K562 (cell line): ENCODE results near the gene CBLL1. TPM values are rescaled to one million over a fixed set of nuclear protein-coding genes. Genes with fewer than 3 reads are reported as not detected.

Source experiments
- ATAC-seq: fragments of 200-7000 bp; cut with Tn5 transposase; 3 replicates; pipeline ENCODE4 v1.9.1; 2020; ENCODE audit warnings: moderate library complexity
- BruUV-seq: library from RNA; stranded (reverse); fragments of 400-500 nt; replicated peaks from 2 replicates; lab custom pipeline; 2021; lab: Mats Ljungman, UMichigan
- CTCF ChIA-PET: fragments of 300-600 bp; formaldehyde crosslinking; extraction: SDS; loops from one replicate; lab custom pipeline; 2021; ENCODE audit warnings: low intra/inter-chr PET ratio; lab: Yijun Ruan, JAX
- POLR2A ChIA-PET: fragments of 300-600, 350-650 bp; sonication (Branson Sonifier 250); formaldehyde crosslinking; extraction: SDS; loops from one replicate; lab custom pipeline; 2021; ENCODE audit warnings: antibody characterized with exemption, inconsistent platforms; lab: Yijun Ruan, JAX
- DNase-seq, 4 experiments: peaks; one replicate each; pipeline versions ENCODE4 v3.0.0 to v3.0.0-alpha.2; 2011 to 2018; ENCODE audit warnings: low spot score in 3 of 4, mixed read lengths in 3 of 4; ENCODE audit errors: extremely low read depth in 1 of 4
- FAIRE-seq: peaks from 2 replicates; lab custom pipeline; 2011; peaks lifted over from hg19 to GRCh38; lab: Jason Lieb, UNC
- H2AFZ ChIP-seq: 2 replicates; pipeline ENCODE4 v1.6.0; 2011; ENCODE audit warnings: low read depth, low read length, control low read depth, inconsistent platforms
- H3K27ac ChIP-seq: fragments of 200-600 bp; 3 replicates; pipeline ENCODE4 v1.8.0; 2011; ENCODE audit warnings: low read depth, mild to moderate bottlenecking, control low read depth, inconsistent platforms, low read length, moderate library complexity, mixed read lengths; ENCODE audit errors: extremely low read depth
- H3K27me3 ChIP-seq, 2 experiments: fragments of 300-600 bp in 1 of 2; 2 replicates in 1 of 2; 3 replicates in 1 of 2; pipeline versions ENCODE4 v1.6.0 to v1.8.0; 2011; ENCODE audit warnings: inconsistent platforms in 2 of 2, low read length in 2 of 2, mild to moderate bottlenecking in 1 of 2, mixed read lengths in 1 of 2, moderate library complexity in 1 of 2; ENCODE audit not compliant: control insufficient read depth in 2 of 2, insufficient read depth in 2 of 2
- H3K36me3 ChIP-seq: fragments of 300-600 bp; 3 replicates; pipeline ENCODE4 v1.8.0; 2011; ENCODE audit warnings: mild to moderate bottlenecking, low read length, inconsistent platforms; ENCODE audit not compliant: control insufficient read depth, insufficient read depth
- H3K4me1 ChIP-seq, 2 experiments: fragments of 200-600 bp in 1 of 2; replicated peaks in 1 of 2; 2 replicates in 1 of 2; 3 replicates in 1 of 2; pipeline versions ENCODE4 v1.5.1 to v1.8.0; 2011; ENCODE audit warnings: inconsistent platforms in 2 of 2, low read length in 2 of 2, mild to moderate bottlenecking in 1 of 2, mixed read lengths in 1 of 2, moderate library complexity in 1 of 2; ENCODE audit not compliant: control insufficient read depth in 2 of 2, insufficient read depth in 2 of 2
- H3K4me2 ChIP-seq: 2 replicates; pipeline ENCODE4 v1.6.1; 2011; ENCODE audit warnings: low read length, control low read depth, inconsistent platforms, mixed read lengths; ENCODE audit not compliant: insufficient read depth
- H3K4me3 ChIP-seq: fragments of 200-600 bp; sonication (generic), shearing (Covaris generic); 2 replicates; pipeline ENCODE4 v1.5.1; 2016; ENCODE audit warnings: control low read depth, inconsistent platforms
- H3K79me2 ChIP-seq: fragments of 200-600 bp; 3 replicates; pipeline ENCODE4 v1.8.0; 2011; ENCODE audit warnings: low read length, inconsistent platforms; ENCODE audit not compliant: control insufficient read depth, insufficient read depth
- H3K9ac ChIP-seq, 2 experiments: 2 replicates each; pipeline versions ENCODE4 v1.6.0 to v1.6.1; 2011; ENCODE audit warnings: low read depth in 2 of 2, low read length in 2 of 2, control low read depth in 1 of 2, inconsistent platforms in 1 of 2, mild to moderate bottlenecking in 1 of 2, mixed read lengths in 1 of 2; ENCODE audit not compliant: insufficient read depth in 1 of 2
- H3K9me1 ChIP-seq: one replicate; pipeline ENCODE4 v1.6.0; 2011; ENCODE audit warnings: inconsistent platforms, mild to moderate bottlenecking, low read length, moderate library complexity; ENCODE audit not compliant: control insufficient read depth, insufficient read depth
- H3K9me3 ChIP-seq: replicated peaks from 2 replicates; pipeline ENCODE4 v1.5.1; 2011; ENCODE audit warnings: low read depth, low read length, inconsistent platforms; ENCODE audit not compliant: control insufficient read depth, insufficient read depth
- H4K20me1 ChIP-seq: replicated peaks from 2 replicates; pipeline ENCODE4 v1.6.1; 2011; ENCODE audit warnings: low read length, inconsistent platforms, mixed read lengths; ENCODE audit not compliant: control insufficient read depth, insufficient read depth
- E2F6 ChIP-seq, 2 experiments: IDR thresholded peaks; 2 replicates each; pipeline ENCODE4 v1.6.1; 2011; ENCODE audit warnings: borderline replicate concordance in 1 of 2, control low read depth in 1 of 2, low read depth in 1 of 2, low read length in 1 of 2, mild to moderate bottlenecking in 1 of 2, mixed read lengths in 1 of 2, moderate library complexity in 1 of 2; ENCODE audit not compliant: insufficient read depth in 1 of 2, insufficient read length in 1 of 2, poor library complexity in 1 of 2, severe bottlenecking in 1 of 2; ENCODE audit errors: extremely low read depth in 1 of 2
- HDAC2 ChIP-seq: fragments of 450-650 bp; IDR thresholded peaks from 2 replicates; pipeline ENCODE4 v1.6.1; 2016; ENCODE audit warnings: mild to moderate bottlenecking
- SREBF1 ChIP-seq: fragments of 150-350 bp; IDR thresholded peaks from 2 replicates; pipeline ENCODE4 v1.6.1; 2014; ENCODE audit warnings: antibody characterized with exemption, low read depth, low read length, borderline replicate concordance
- TBP ChIP-seq: optimal IDR thresholded peaks from 2 replicates; pipeline ENCODE3; 2011; ENCODE audit warnings: low read depth, low read length, improper control_type of control experiment
- ZBTB17 ChIP-seq: fragments of 450-650 bp; formaldehyde crosslinking; IDR thresholded peaks from 2 replicates; pipeline ENCODE4 v1.4.0; 2020; ENCODE audit warnings: mild to moderate bottlenecking
- ZNF212 ChIP-seq: fragments of 450-650 bp; formaldehyde crosslinking; IDR thresholded peaks from 2 replicates; pipeline ENCODE4 v1.4.0; 2020; ENCODE audit warnings: mild to moderate bottlenecking
- ZNF23 ChIP-seq: fragments of 250-450 bp; sonication (Bioruptor Pico); IDR thresholded peaks from 2 replicates; pipeline ENCODE4 v1.4.0; 2020; ENCODE audit warnings: mild to moderate bottlenecking
- ZNF41 ChIP-seq: fragments of 250-450 bp; sonication (Bioruptor Pico); conservative IDR thresholded peaks from 2 replicates; pipeline ENCODE4 v1.4.0; 2020; ENCODE audit warnings: mild to moderate bottlenecking
- ZNF609 ChIP-seq: sonication (generic); formaldehyde crosslinking; IDR thresholded peaks from 2 replicates; pipeline ENCODE4 v1.8.1; 2023; ENCODE audit warnings: missing genetic modification reagents, mild to moderate bottlenecking, borderline replicate concordance
- WGBS: fragments of 100-300 bp; shearing (Covaris generic); methylation state at CpG from one replicate; pipeline ENCODE4 v1.1.6; 2016; ENCODE audit warnings: low coverage, mixed read lengths; ENCODE audit not compliant: insufficient coverage; ENCODE audit errors: missing lambda C conversion rate; 5-methylcytosine and 5-hydroxymethylcytosine counted together
- in situ Hi-C: fragments of 300-500 bp; cut with MboI; formaldehyde crosslinking; loops from 4 replicates; pipeline ENCODE4 v1.15.0; 2018; ENCODE audit warnings: inconsistent platforms, mixed read lengths
- intact Hi-C: fragments of 100-400 bp; cut with micrococcal nuclease; formaldehyde crosslinking; loops from 2 replicates; pipeline ENCODE4 v1.14.2; 2022
- polyA plus RNA-seq, 8 experiments: library from polyadenylated mRNA; depleted of rRNA in 4 of 8; stranded (reverse) in 5 of 8; unstranded in 3 of 8; fragments of >200 nt; fragmentation: Nextera tagmentation in 2 of 8; fragmentation: Illumina TruSeq in 1 of 8; extraction: Ambion mirVana in 2 of 8; extraction: Trizol in 1 of 8; gene quantifications; 2 replicates each; pipeline versions ENCODE4 v1.2.1 to v1.2.3, GENCODE V29; 2011 to 2014; ENCODE audit warnings: inconsistent platforms in 1 of 8, missing spikeins in 1 of 8
- total RNA-seq, 7 experiments: library from RNA; depleted of rRNA in 6 of 7; stranded (reverse); fragments of >200 nt in 6 of 7; fragmentation: Illumina TruSeq in 2 of 7; extraction: Trizol in 2 of 7; gene quantifications; 2 replicates each; pipeline versions ENCODE4 v1.2.1 to v1.2.3, GENCODE V29; 2011 to 2021; ENCODE audit warnings: low replicate concordance in 1 of 7

The CBLL1 gene
- total and polyA plus RNA-seq, 9 of the 15 experiments (the other 6 are each of a cell fraction or from before 2014, with no cell fraction given): 14.7 to 67.9 (median 35.4) TPM

GRCh38 chr7:107711301-107711700, 32.6 kb upstream of the CBLL1 start:
- no peaks in the 10 kb centered on the region for H3K4me1 ChIP-seq
- no TSS peak for BruUV-seq
- H3K9me3 ChIP-seq: no peaks in the 10 kb centered on the region
- H3K9me1 ChIP-seq: no peaks in the 10 kb centered on the region
- 0% methylated on average over 1 of the region's 1 CpG for WGBS
- no peak for DNase-seq
- no peak for FAIRE-seq
- no peak for TF ChIP-seq HDAC2
- TF ChIP-seq TBP: no peak
- no peak for TF ChIP-seq ZNF23
- TF ChIP-seq ZNF212: no peak
- TF ChIP-seq, all 486 proteins: peak for 0
- in situ Hi-C loops: no loop called here
- ChIA-PET POLR2A (interaction anchor here (1.1 to 1.3 kb wide), 2 partner anchors 9 to 20 kb away, joined by 3 read pairs; no protein-coding TSS in a partner anchor), CTCF (no interaction called here)
- H3K79me2 ChIP-seq: no peaks in the 10 kb centered on the region
- H3K4me2 ChIP-seq: no peak overlapping the region
- H4K20me1 ChIP-seq: no peaks in the 10 kb centered on the region
- H3K27ac ChIP-seq: no peak overlapping the region
- intact Hi-C loops: no loop called here
- H3K9ac ChIP-seq: no peak overlapping the region
- H3K27me3 ChIP-seq: no peaks in the 10 kb centered on the region; a peak in 1 of 5 replicates
- no peak overlapping the region for H2AFZ ChIP-seq
- no peak overlapping the region for H3K4me3 ChIP-seq
- H3K36me3 ChIP-seq: no peaks in the 10 kb centered on the region
- ATAC-seq: no peak

GRCh38 chr7:107712025-107712424, 31.9 kb upstream of the CBLL1 start:
- no peak overlapping the region for H2AFZ ChIP-seq
- in situ Hi-C loops (no loop called here), intact Hi-C loops (no loop called here)
- H3K4me3 ChIP-seq: no peak overlapping the region
- 5% methylated on average over 1 of the region's 1 CpG for WGBS
- FAIRE-seq (no peak), DNase-seq (no peak), ATAC-seq (no peak)
- BruUV-seq: no TSS peak
- H3K4me2 ChIP-seq: no peak overlapping the region
- ChIA-PET CTCF (no interaction called here), POLR2A (interaction anchor here (0.6 to 1.3 kb wide), 4 partner anchors 10 to 1286 kb away, joined by 3 read pairs; no protein-coding TSS in a partner anchor)
- no peaks in the 10 kb centered on the region for H4K20me1 ChIP-seq
- no peak overlapping the region for H3K9ac ChIP-seq
- H3K79me2 ChIP-seq: no peaks in the 10 kb centered on the region
- no peaks in the 10 kb centered on the region for H3K9me3 ChIP-seq
- H3K4me1 ChIP-seq: no peaks in the 10 kb centered on the region
- H3K27ac ChIP-seq: no peak overlapping the region
- TF ChIP-seq SREBF1 (no peak), ZNF609 (CRISPR knock-in tag) (no peak), ZBTB17 (CRISPR knock-in tag) (no peak), ZNF41 (CRISPR knock-in tag) (no peak), E2F6 (IDR thresholded peaks at IDR 0.05; ENCODE audit: borderline replicate concordance in 1 of 2, extremely low read depth in 1 of 2, insufficient read depth in 1 of 2, insufficient read length in 1 of 2, low read depth in 1 of 2, low read length in 1 of 2, poor library complexity in 1 of 2, severe bottlenecking in 1 of 2) (no peak)
- H3K36me3 ChIP-seq: no peaks in the 10 kb centered on the region
- no peaks in the 10 kb centered on the region; a peak in 1 of 5 replicates for H3K27me3 ChIP-seq
- H3K9me1 ChIP-seq: no peaks in the 10 kb centered on the region
